GM10847 (cell line): ENCODE data around the gene MAPKAP1.

Experiments
- POLR2A ChIP-seq: IDR thresholded peaks from 2 replicates; pipeline ENCODE4 v1.6.1; 2011; ENCODE audit not compliant: insufficient read length; ENCODE audit errors: extremely low read depth

Gene MAPKAP1

DNA sequence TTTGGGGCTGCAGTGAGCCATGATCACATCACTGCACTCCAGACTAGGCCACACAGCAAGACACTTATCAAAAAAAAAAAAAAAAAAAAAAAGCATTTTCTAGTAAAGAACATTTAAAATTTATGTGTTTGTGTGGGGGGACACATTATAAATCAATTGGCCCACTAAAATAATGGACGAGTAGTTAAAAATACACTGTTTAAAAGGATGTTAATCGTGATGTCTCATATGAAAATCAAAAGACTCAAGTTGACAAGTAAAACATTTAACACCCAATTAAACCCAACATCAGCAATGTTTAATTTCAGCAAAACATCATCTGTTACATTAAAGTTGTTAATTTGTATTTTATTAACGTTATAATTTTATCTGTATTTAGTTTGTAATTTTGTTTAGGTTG lies 152.3 kb downstream of the MAPKAP1 start:
- TF ChIP-seq POLR2A: no peak

DNA sequence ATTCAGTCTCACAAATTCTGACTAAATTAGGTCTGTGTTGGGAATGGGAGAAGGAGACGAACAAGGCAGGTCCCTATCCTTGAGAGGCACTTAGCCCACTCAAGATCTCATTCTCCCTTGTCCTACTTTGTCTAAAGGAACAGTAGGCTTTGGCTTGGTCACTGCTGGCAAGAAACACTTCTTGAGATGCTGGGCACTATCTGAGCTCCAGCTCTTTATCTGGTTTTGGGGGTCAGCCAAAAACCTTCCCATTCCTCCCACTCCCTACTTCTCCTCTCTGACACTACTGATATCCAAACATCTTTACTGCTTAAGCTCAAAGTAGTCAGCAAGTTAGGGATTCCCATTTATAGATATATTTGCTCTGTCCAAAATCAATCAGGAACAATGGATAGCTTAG lies 155.2 kb downstream of the MAPKAP1 start:
- no peak for TF ChIP-seq POLR2A

DNA sequence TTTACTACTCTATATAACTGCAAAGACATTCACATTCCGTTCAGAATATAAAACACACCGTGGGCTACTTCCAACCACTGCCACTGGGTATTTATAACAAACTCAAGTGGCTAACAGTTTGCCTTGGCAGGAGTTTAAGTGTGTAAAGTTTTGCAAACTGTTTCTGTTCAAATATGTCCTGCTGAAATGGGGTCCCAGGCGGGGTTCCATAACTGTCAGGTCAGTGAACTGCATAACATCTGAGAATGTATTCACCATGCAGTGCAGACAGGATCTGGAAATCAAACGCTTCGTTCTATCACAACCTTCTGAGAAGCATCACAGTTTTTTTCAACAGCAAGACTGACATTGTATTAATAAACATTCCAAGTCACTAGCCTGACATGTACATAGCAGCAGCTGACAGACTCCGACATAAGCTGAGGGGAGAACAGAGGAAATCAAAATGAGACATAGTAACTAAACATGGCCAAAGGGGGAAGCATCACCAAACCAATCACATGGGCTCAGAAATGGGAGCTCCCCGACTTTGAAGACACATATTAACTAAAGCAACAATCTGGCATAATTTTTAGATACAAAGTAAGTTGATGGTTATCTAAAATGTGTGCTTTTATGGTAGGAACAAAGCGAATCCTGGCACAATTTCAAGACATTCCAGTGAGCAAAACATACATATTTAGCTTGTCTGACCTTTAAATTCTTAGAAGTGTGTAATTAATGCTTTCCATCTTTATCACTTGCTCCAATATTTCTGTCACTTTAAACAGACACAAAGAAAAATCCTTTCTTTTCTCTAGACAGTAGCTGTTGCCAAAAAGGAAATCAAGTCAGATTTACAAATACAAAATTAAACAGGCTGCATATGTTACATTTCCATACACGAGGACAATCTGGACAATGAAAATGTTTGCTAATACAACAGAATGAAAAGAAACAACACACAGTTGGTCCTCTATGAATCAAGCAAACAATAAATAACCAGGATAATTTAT lies 156.8 kb downstream of the MAPKAP1 start:
- no peak for TF ChIP-seq POLR2A

DNA sequence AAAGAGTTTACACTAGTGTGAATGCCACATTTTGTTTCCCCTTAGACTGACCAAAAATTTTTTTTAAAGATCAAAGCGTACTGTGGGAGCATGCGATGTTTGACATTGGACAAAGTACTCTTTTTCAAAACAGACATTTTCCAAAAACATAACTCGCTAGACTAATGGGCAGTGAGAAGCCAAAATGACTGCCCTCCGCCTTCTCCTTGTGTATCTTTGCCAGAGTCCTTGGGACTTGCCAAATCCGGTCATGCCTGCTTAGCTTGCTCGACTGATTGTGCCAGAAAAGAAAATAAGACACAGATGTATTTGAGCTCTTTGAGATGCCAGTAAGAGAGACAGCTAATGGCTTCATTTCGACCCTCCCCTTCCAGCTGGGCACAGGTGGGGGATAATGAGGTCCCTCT lies 157.5 kb downstream of the MAPKAP1 start:
- no peak for TF ChIP-seq POLR2A

DNA sequence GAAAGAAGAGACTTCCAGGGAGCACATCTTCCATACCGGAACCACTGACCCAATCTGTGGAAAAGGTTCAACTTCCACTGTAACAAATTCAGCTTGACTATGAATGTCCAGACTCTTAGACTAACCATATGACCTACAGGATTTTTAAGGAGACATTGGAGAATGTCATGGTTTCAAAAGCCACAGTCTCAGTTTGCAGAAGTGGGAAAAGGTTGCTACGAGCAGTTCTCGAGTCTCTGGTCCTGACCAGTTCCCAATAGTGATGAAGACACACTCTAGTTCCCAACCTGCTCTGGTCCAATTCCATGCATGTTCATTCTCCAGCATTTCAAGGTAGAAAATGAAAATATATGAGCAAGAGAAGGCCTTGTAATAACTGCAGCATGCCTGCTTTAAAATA lies 158.0 kb downstream of the MAPKAP1 start:
- no peak for TF ChIP-seq POLR2A

DNA sequence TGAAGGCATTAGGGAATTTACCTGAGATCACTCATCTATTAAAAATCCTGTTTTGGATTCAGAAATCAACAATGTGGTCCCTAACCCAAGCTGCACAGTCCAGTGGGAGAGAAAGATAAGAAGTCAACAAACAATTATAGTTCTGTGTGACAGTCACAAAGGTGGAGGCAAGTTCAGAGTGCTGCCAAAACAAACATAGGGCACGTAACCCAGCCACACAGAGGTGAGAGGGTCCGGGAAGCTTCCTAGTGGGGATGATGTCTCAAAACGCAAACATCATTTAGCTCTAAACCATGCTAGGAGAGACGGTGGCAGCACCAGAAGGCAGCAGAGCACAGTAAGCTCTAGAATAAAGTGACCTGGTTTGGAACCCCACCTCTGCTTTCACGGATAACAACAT lies 158.9 kb downstream of the MAPKAP1 start:
- no peak for TF ChIP-seq POLR2A

DNA sequence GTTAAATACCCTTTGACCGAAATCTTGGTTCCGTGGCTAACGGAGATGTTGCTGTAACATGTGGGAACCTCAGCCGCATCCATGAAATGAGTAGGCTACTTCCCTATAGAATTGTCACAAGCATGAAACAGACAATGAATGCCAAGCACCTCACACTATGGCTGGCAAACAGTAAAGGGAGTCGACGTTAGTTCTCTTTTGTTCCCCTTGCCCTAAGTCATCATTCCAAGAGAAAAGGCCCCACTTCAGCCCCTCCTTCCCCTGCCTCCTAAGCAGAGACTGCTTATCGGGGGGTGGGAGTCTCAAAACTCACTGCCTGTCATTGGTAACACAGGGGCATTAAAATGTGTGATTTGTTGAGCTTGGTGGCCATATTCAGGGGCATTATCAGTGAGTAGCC lies 159.6 kb downstream of the MAPKAP1 start:
- TF ChIP-seq POLR2A: no peak

DNA sequence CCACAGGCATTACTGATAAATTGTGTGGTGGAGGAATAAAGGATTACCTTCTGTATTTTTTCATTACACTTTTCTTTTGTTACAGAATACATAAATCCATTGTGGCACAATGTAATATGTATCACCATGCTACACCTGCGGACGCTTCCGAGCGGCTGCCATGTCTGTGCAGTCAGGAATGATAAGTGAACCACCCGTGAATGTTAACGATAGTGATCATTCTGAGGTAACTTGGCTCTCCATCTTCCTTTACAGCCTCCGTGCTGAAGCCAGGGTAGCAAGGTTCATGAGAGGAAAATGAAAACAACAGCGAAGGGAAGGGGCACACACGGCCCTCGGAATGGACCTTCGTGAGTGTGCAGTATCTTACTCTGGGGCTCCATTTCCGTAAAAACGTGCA lies 161.2 kb downstream of the MAPKAP1 start:
- TF ChIP-seq POLR2A: no peak

DNA sequence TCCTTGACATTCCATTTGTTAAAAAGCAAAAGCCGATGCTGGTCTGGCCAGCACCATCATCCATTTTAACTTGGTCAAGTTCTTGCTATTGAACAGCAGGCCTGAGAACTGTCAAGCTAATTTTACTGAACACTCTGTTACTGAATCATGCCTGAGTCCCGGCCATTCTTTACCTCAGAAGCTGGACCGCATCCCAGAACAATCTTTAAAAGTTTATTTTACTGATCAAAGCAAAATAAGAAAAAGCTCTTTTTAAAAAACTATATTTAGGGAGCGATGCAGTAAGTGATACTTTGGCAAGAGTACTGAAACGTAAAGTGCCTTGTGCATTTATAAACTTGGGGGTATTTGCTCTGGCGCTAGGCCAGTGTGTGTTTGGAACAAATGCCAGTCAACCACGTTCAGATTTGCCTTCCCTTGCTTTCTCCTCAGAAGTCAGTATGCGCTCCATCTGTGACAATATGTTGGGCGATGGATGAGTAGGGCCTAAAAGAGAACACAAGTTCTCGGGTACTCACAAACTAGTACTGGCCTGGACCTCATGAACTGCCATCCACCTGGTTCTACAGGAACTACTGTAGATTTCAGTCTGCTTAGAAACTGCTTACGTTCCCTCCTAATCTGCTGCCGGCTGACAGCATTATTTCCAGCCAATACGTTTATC lies 161.9 kb downstream of the MAPKAP1 start:
- no peak for TF ChIP-seq POLR2A

DNA sequence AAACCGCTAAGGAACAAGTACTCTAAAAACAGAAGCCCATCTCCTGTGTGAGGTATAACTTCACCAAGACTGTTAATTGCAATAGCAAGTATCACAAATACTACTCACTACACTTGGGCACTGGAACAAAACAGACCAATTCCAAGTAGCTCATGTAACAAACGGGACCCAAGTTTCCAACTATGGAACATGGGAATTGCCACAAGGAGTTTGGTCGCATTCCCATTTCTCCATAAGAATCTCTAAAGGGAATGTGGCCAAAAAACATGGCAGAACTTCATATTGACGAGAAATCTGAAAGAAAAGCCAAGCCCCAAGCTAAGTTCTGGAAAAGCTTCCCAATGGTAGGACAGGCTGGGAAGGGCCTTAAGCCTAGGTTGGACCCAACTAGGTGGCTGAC lies 162.5 kb downstream of the MAPKAP1 start:
- no peak for TF ChIP-seq POLR2A

DNA sequence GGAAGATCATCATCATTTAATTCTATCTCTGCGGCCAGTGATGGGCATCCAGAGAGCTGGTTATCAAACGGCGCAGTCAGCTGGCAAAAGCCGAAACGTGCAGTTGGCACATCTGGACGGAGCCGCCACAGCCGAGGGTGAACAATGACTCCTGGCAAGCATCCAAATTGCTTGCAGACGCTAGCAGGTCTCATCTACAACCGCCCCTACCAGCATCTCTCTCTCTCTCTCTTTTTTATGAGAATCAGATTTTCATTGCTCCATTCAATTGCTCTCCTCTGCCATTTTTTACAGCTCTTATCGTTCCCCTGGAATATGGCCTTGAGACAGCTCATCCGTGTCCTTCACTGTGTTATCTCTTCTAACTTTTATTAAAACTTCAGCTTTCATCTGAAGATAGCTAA lies 165.2 kb downstream of the MAPKAP1 start:
- no peak for TF ChIP-seq POLR2A

DNA sequence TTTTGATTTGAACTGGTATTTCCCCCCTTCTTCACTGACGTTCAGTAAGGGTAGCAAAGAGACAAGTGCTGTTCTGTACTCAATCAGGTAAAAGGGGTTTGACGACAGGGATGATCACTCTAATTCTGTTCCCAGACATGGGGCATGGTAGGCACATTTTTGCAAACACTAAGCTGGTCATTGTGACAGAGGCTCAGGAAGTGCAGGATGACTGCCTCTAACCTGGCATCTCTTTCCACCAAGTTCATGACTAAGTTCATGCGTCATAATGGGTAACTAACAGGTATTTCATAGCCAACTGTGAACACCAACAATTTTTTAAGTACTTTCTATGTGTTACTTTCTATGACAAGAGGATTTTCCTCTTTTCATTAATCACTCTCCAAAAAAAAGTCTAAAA lies 166.5 kb downstream of the MAPKAP1 start:
- TF ChIP-seq POLR2A: no peak

DNA sequence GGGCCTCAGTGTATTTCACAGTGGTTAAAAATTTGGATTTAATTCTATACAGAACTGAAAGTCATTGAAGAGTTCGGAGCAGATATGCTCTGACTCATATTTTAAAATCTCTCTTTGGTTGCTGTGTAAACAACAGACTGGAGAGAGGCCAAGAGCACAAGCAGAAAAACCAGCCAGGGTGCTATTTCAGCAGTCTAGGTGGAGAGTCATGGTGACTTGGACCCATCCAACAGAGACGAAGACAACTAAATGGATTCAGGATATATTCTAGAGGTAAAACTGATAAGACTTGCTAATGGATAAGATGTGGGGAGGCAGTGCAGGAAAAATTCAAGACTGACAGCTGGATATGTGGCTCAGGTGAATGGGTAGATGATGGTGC lies 168.9 kb downstream of the MAPKAP1 start:
- TF ChIP-seq POLR2A: no peak

DNA sequence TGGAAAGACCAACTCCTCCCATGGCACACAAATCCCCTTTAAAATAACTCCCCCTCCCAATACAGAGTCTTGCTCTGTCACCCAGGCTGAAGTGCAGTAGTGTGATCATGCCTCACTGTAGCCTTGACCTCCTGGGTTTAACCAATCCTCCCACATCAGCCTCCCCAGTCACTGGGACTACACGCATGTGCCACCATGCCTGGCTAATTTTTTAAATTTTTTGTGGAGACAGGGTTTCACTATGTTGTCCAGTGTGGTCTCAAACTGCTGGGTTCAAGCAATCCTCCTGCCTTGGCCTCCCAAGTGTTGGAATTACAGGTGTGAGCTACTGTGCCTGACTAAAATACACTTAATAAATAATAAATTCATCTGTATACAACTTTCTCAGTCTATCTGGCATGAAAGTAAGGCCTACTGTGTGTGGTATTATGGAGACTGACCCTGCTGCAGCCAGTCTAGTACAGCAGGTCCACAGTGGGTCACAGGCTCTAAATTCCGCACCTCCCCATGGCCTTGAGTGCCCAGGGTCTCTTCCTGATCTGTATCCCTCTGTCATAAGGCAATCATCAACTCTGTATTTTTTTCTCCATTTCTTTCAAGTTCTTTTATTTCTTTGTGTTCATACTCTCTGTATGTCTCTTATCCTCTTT lies 169.4 kb downstream of the MAPKAP1 start:
- TF ChIP-seq POLR2A: no peak

DNA sequence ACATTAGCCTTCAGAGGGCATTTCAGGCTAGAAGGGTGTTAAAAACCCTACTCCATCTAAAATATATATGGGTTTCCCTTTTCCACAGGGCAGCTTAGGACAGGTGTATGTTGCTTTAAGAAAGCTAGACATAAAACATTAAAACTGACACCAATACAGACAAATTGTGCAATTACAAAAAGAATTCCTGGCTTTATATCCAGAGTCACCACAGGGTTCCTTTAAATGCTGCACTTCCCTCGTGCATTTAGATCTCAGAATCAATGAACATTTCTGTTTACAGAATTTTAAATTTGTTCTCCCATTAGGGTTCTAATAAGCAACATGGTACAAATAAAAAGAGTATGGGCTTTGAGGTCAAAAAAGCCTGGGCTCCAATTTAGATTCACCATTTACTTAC lies 170.2 kb downstream of the MAPKAP1 start:
- no peak for TF ChIP-seq POLR2A

DNA sequence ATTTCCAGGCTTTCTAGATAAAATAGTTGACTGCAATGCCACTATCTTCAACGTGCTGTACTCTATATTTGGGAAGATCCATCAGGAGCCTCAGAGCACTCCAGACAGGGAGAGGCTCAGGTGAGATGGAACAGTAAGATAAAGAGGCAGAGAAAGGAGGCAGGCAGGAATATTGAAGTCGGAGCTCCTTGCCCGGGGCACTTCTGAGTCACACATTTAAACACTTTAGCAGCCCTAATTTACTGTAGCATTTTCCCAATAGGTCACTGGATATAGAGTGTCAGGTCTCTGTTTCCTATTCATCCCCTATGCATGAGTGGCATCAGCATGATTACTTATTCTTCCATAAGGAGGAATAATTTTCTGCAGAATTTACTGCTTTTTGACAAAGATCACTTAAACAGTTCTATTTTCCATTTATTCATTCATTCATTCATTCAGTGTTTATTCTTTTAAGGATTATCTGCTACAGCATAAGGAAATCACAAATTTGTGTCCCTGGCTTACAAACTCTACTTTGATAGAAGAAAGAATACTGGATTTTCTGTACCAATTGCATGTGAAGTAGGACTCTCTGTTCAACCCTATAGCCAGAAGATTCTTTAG lies 170.7 kb downstream of the MAPKAP1 start:
- TF ChIP-seq POLR2A: no peak
